ENCODE data around the gene UROC1. TPM values are rescaled to one million over a fixed set of nuclear protein-coding genes. Genes with fewer than 3 reads are reported as not detected.

Gene UROC1
- total and polyA plus RNA-seq, 2 experiments from 2014 or later: not detected

GRCh38 chr3:126528800-126529541, 11.4 kb upstream of the UROC1 start:
- Histone ChIP-seq H3K4me2 (no peak overlapping the region), H3K27ac (ENCODE audit: low read depth) (no peak overlapping the region), H4K20me1 (replicated peaks; ENCODE audit: insufficient read depth) (no peaks in the 10 kb centered on the region), H3K27me3 (ENCODE audit: insufficient read depth) (0 out of 2 replicates have a peak, but pooled peaks cover 3% of the 10 kb centered on the region), H3K9me2 (ENCODE audit: insufficient read depth) (no peaks in the 10 kb centered on the region), H2AFZ (no peak overlapping the region), H3K79me2 (replicated peaks; ENCODE audit: insufficient read depth) (no peaks in the 10 kb centered on the region), H3K36me3 (ENCODE audit: insufficient read depth) (no peaks in the 10 kb centered on the region), H3F3A (replicated peaks; ENCODE audit: low read depth) (no peaks in the 10 kb centered on the region), H3K4me3 (no peak overlapping the region), H3K4me1 (ENCODE audit: insufficient read depth) (no peaks in the 10 kb centered on the region)
- H3K27ac Mint-ChIP-seq: no peak overlapping the region
- H3K4me1 Mint-ChIP-seq: peaks cover 5% of the 10 kb centered on the region; the same call in 2 of the 3 replicates
- H3K4me3 Mint-ChIP-seq: no peak overlapping the region
- H3K9me3 Mint-ChIP-seq: no peaks in the 10 kb centered on the region
- H3K27me3 Mint-ChIP-seq (ENCODE audit: insufficient read depth, low read depth, poor library complexity): peaks cover 2% of the 10 kb centered on the region
- DNase-seq (ENCODE audit: low spot score) (no peak), ATAC-seq (no peak)
- no peak for TF ChIP-seq EZH2 (IDR thresholded peaks at IDR 0.05; ENCODE audit: low read depth, unreplicated experiment)
- 0 out of 4 replicates have a peak, but pooled peaks of 1 of the 2 experiments have one; percentile 10 for TF ChIP-seq CTCF (conservative IDR thresholded peaks at IDR 0.05; ENCODE audit: low read depth in 2 of 2)
- no peaks in the 10 kb centered on the region for H3K36me3 Mint-ChIP-seq (ENCODE audit: low read depth)

- H3K27me3 ChIP-seq (ENCODE audit: insufficient read depth): peaks cover 6% of the 10 kb centered on the region; the same call in 1 of the 2 replicates
- H3K9me2 ChIP-seq (ENCODE audit: insufficient read depth): no peaks in the 10 kb centered on the region
- DNase-seq (ENCODE audit: low spot score): no peak
- H3F3A ChIP-seq (replicated peaks; ENCODE audit: low read depth): no peaks in the 10 kb centered on the region
- Mint-ChIP-seq H3K4me3 (no peak overlapping the region; the same call in 2 of the 3 replicates), H3K36me3 (ENCODE audit: low read depth) (no peaks in the 10 kb centered on the region), H3K27ac (no peak overlapping the region), H3K9me3 (no peaks in the 10 kb centered on the region), H3K27me3 (ENCODE audit: insufficient read depth, low read depth, poor library complexity) (peaks cover 4% of the 10 kb centered on the region), H3K4me1 (peaks cover 7% of the 10 kb centered on the region)
- 0 out of 2 replicates have a peak, but pooled peaks cover 4% of the 10 kb centered on the region for H3K4me1 ChIP-seq (ENCODE audit: insufficient read depth)
- no peak overlapping the region for H3K4me3 ChIP-seq
- no peak overlapping the region for H2AFZ ChIP-seq
- H4K20me1 ChIP-seq (replicated peaks; ENCODE audit: insufficient read depth): no peaks in the 10 kb centered on the region
- TF ChIP-seq ZNF114 (CRISPR knock-in tag; IDR thresholded peaks at IDR 0.05) (no peak), EZH2 (IDR thresholded peaks at IDR 0.05; ENCODE audit: low read depth, unreplicated experiment) (no peak), ETS1 (IDR thresholded peaks at IDR 0.05) (no peak), POLR2AphosphoS5 (IDR thresholded peaks at IDR 0.05; ENCODE audit: low read depth) (no peak), ZNF462 (CRISPR knock-in tag; IDR thresholded peaks at IDR 0.05) (no peak), EZH2phosphoT487 (IDR thresholded peaks at IDR 0.05; ENCODE audit: unreplicated experiment) (no peak), ZNF331 (CRISPR knock-in tag; IDR thresholded peaks at IDR 0.05; ENCODE audit: low read depth) (no peak)
- no peak overlapping the region for H3K27ac ChIP-seq (ENCODE audit: low read depth)
- H3K4me2 ChIP-seq: no peak overlapping the region
- ATAC-seq: no peak
- H3K36me3 ChIP-seq (ENCODE audit: insufficient read depth): no peaks in the 10 kb centered on the region
- H3K79me2 ChIP-seq (replicated peaks; ENCODE audit: insufficient read depth): no peaks in the 10 kb centered on the region
Measured at GRCh38 chr3:126528419-126528799, 10.8 kb upstream of the UROC1 start.
